SH-SY5Y (cell line): ENCODE data around the gene PLXNA3.

Experiments
- GATA2 ChIP-seq: IDR thresholded peaks from 2 replicates; pipeline ENCODE4 v1.6.1; 2011; ENCODE audit warnings: mild to moderate bottlenecking, low read depth, low read length
- GATA3 ChIP-seq: IDR thresholded peaks from 2 replicates; pipeline ENCODE4 v1.6.1; 2011; ENCODE audit warnings: low read depth, mild to moderate bottlenecking, low read length, moderate library complexity

- TF ChIP-seq GATA2 = no peak
- TF ChIP-seq GATA3 = no peak
These were observed 11.7 kb upstream of the PLXNA3 start for GRCh38 chrX:154446430-154446829.
